Loucy (cell line): ENCODE measurements around the gene TBC1D2.

Experiments used
- H2AFZ ChIP-seq: fragments of 200-600 bp; sonication (generic); 2 replicates; pipeline ENCODE4 v1.6.0; 2016; ENCODE audit warnings: antibody characterized with exemption, mild to moderate bottlenecking, low read length, moderate library complexity
- H3F3A ChIP-seq: fragments of 200-600 bp; 2 replicates; pipeline ENCODE4 v1.6.0; 2016; ENCODE audit warnings: antibody characterized with exemption, low read depth, mild to moderate bottlenecking
- H3K27me3 ChIP-seq: fragments of 200-600 bp; sonication (generic); 2 replicates; pipeline ENCODE4 v1.6.1; 2014; ENCODE audit warnings: low read length, mild to moderate bottlenecking; ENCODE audit not compliant: insufficient read depth, poor library complexity, severe bottlenecking
- H3K36me3 ChIP-seq: fragments of 200-600 bp; sonication (generic); 2 replicates; pipeline ENCODE4 v1.6.1; 2016; ENCODE audit warnings: low read length; ENCODE audit not compliant: insufficient read depth
- H3K4me1 ChIP-seq: fragments of 200-600 bp; sonication (generic); 2 replicates; pipeline ENCODE4 v1.5.1; 2014; ENCODE audit warnings: low read length, mild to moderate bottlenecking; ENCODE audit not compliant: insufficient read depth, poor library complexity, severe bottlenecking
- H3K4me2 ChIP-seq: fragments of 200-600 bp; sonication (generic); 2 replicates; pipeline ENCODE4 v1.6.0; 2014; ENCODE audit warnings: antibody characterized with exemption, low read length, low read depth, mild to moderate bottlenecking; ENCODE audit not compliant: poor library complexity, severe bottlenecking
- H3K4me3 ChIP-seq: fragments of 200-600 bp; sonication (generic); 2 replicates; pipeline ENCODE4 v1.5.1; 2014; ENCODE audit warnings: low read length, mild to moderate bottlenecking, mixed read lengths; ENCODE audit not compliant: poor library complexity, severe bottlenecking
- H3K79me2 ChIP-seq: fragments of 200-600 bp; sonication (generic); 2 replicates; pipeline ENCODE4 v1.6.1; 2014; ENCODE audit warnings: low read length; ENCODE audit not compliant: insufficient read depth
- H3K9ac ChIP-seq: fragments of 200-600 bp; sonication (generic); 2 replicates; pipeline ENCODE4 v1.6.0; 2014; ENCODE audit warnings: mild to moderate bottlenecking, low read depth, low read length, moderate library complexity; ENCODE audit not compliant: poor library complexity, severe bottlenecking
- H3K9me2 ChIP-seq: fragments of 200-600 bp; sonication (generic); replicated peaks from 2 replicates; pipeline ENCODE4 v1.6.1; 2016; ENCODE audit warnings: low read depth, low read length, mixed read lengths
- H3K9me3 ChIP-seq: fragments of 200-600 bp; sonication (generic); 2 replicates; pipeline ENCODE4 v1.6.1; 2014; ENCODE audit warnings: mild to moderate bottlenecking, antibody characterized with exemption, low read length, low read depth; ENCODE audit not compliant: insufficient read depth
- H4K20me1 ChIP-seq: fragments of 200-600 bp; sonication (generic); 2 replicates; pipeline ENCODE4 v1.6.0; 2014; ENCODE audit warnings: antibody characterized with exemption, low read length, mild to moderate bottlenecking; ENCODE audit not compliant: insufficient read depth, poor library complexity, severe bottlenecking
- EZH2phosphoT487 ChIP-seq: fragments of 200-600 bp; IDR thresholded peaks from 2 replicates; pipeline ENCODE4 v1.6.1; 2018; ENCODE audit warnings: antibody characterized with exemption, mild to moderate bottlenecking, moderate library complexity, borderline replicate concordance
- TF ChIP-seq, protein P1 (sequence below): fragments of 200-600 bp; sonication (generic); conservative IDR thresholded peaks from 2 replicates; pipeline ENCODE4 v1.5.1; 2014; ENCODE audit warnings: mild to moderate bottlenecking, antibody characterized with exemption, low read length

The TBC1D2 gene

DNA sequence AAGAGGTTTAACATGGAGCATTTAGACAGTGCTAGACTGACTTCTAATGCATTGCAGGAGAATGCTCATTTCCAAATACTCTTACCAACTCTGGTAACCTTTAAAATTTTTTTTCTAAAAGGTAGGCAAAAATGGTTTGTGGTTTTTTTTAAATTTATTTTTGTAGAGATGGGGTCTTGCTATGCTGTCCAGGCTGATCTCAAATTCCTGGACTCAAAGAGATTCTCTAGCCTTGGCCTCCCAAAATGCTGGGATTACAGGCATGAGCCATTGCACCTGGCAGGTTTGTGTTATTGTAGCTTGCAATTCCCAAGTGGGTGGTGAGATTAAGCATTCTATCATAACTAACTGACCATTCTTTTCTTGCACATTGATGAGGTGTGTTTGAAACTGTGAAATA, 43.0 kb upstream of the TBC1D2 start:
- Histone ChIP-seq H4K20me1 (no peaks in the 10 kb centered on the region), H3K9me3 (no peaks in the 10 kb centered on the region), H3K4me3 (no peak overlapping the region), H3K79me2 (no peaks in the 10 kb centered on the region), H3K27me3 (no peaks in the 10 kb centered on the region), H2AFZ (no peak overlapping the region), H3F3A (no peaks in the 10 kb centered on the region), H3K4me2 (no peak overlapping the region), H3K36me3 (no peaks in the 10 kb centered on the region), H3K4me1 (no peaks in the 10 kb centered on the region), H3K9ac (no peak overlapping the region), H3K9me2 (no peaks in the 10 kb centered on the region)
- no peak for TF ChIP-seq EZH2phosphoT487
- TF ChIP-seq, protein P1, sequence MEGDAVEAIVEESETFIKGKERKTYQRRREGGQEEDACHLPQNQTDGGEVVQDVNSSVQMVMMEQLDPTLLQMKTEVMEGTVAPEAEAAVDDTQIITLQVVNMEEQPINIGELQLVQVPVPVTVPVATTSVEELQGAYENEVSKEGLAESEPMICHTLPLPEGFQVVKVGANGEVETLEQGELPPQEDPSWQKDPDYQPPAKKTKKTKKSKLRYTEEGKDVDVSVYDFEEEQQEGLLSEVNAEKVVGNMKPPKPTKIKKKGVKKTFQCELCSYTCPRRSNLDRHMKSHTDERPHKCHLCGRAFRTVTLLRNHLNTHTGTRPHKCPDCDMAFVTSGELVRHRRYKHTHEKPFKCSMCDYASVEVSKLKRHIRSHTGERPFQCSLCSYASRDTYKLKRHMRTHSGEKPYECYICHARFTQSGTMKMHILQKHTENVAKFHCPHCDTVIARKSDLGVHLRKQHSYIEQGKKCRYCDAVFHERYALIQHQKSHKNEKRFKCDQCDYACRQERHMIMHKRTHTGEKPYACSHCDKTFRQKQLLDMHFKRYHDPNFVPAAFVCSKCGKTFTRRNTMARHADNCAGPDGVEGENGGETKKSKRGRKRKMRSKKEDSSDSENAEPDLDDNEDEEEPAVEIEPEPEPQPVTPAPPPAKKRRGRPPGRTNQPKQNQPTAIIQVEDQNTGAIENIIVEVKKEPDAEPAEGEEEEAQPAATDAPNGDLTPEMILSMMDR = no peak

DNA sequence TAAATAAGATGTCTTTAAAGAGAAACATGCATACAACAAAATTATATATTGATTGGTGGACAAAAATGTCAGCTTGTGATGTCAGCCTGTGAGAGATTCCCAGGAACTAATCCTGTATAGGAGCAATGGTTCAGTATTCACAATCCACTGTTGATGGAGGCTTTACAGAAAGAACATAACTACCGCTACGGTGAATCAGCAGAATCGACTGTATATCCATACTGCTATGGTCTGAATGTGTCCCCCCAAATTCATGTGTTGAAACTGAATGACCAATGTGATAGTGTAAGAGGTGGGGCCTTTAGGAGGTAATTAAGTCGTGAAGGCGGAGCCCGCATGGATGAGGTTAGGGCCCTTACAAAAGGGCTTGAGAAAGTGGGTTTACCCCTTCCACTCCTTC, 40.4 kb upstream of the TBC1D2 start:
- H3K9me3 ChIP-seq = no peaks in the 10 kb centered on the region
- H2AFZ ChIP-seq = no peak overlapping the region
- no peak overlapping the region for H3K9ac ChIP-seq
- no peaks in the 10 kb centered on the region for H3K36me3 ChIP-seq
- no peak overlapping the region for H3K4me3 ChIP-seq
- no peaks in the 10 kb centered on the region for H3F3A ChIP-seq
- no peaks in the 10 kb centered on the region for H4K20me1 ChIP-seq
- no peak overlapping the region for H3K4me2 ChIP-seq
- H3K79me2 ChIP-seq = no peaks in the 10 kb centered on the region
- H3K4me1 ChIP-seq = no peaks in the 10 kb centered on the region
- no peak for TF ChIP-seq EZH2phosphoT487
- TF ChIP-seq, protein P1 = no peak
- no peaks in the 10 kb centered on the region for H3K9me2 ChIP-seq
- H3K27me3 ChIP-seq = no peaks in the 10 kb centered on the region

DNA sequence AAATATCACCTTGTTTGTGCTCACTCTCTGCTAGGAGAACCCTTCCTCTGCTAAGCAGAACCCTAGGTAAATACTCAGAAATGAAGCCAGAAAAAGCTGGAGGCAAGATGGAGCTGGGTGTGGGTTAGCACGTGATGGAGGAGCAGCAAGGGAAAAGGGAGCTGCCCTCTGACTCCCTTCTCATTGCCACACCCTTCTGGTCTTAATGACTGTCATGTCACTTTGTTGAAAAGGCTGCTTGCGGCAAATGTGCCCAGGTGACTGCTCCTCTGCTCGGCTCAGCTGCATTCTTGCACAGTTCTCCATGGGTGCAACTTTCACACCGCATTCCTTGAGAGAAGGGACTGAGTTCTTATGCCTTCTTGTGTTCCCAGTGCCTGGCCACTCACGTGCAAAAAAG, 36.4 kb upstream of the TBC1D2 start:
- H3K4me3 ChIP-seq = no peak overlapping the region
- TF ChIP-seq EZH2phosphoT487 = no peak
- TF ChIP-seq, protein P1 = no peak
- H3K9me3 ChIP-seq = no peaks in the 10 kb centered on the region
- no peaks in the 10 kb centered on the region for H4K20me1 ChIP-seq
- no peaks in the 10 kb centered on the region for H3K36me3 ChIP-seq
- H3K4me2 ChIP-seq = no peak overlapping the region
- H3K79me2 ChIP-seq = no peaks in the 10 kb centered on the region
- no peaks in the 10 kb centered on the region for H3K27me3 ChIP-seq
- H3F3A ChIP-seq = no peaks in the 10 kb centered on the region
- H2AFZ ChIP-seq = no peak overlapping the region
- H3K9me2 ChIP-seq = no peaks in the 10 kb centered on the region
- no peaks in the 10 kb centered on the region for H3K4me1 ChIP-seq
- no peak overlapping the region for H3K9ac ChIP-seq
